ENCODE measurements around the gene SSBP1. TPM values are rescaled to one million over a fixed set of nuclear protein-coding genes. Genes with fewer than 3 reads are reported as not detected.
"Not testable (repeated sequence)": the region's sequence is repeated elsewhere in the genome, so short reads cannot be mapped to it uniquely, and the experiment has no call there.

Gene SSBP1, protein sequence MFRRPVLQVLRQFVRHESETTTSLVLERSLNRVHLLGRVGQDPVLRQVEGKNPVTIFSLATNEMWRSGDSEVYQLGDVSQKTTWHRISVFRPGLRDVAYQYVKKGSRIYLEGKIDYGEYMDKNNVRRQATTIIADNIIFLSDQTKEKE
- total RNA-seq: 71.8 TPM

DNA sequence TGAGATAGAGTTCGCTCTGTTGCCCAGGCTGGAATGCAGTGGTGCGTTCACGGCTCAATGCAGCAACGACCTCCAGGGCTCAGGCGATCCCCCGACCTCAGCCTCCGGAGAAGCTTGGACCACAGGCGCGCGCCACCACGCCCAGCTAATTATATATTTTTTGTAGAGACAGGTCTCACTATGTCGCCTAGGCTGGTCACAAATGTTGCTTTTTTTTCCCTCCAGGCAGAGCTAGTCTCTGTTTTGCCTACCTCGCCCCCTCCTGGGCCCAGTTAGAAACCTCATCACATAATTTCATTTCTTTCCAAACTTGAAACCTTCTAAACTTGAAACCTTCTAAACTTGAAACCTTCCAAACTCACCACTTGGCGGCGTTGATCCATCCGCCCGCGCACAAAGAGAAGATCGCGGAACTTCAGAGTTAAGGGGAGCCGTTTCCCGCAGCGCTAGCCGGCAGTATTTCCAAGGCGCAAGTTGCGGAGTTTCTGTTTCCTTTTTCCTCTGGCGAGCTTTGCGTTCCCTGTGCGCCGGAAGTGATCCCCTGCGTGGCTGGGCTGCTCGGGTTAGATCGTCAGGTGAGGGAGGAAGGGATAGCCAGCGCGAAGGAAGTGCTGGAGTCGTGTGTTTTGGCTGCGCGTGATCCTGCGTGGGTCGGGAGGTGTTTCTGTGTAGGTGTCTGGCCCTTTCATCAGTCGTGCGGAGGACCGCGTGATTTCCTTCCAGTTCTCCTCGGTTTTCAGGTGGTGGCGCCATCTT, at the start of gene SSBP1:
SSBP1 (plus strand) TSS at position 523 of the 756 bp plus-strand sequence. CDS start 809 bp downstream, outside the sequence.
- intact Hi-C loops (cut with DNase I): no loop called here
- ATAC-seq: peak; percentile 97
- peak; percentile 91 for DNase-seq (ENCODE audit: low spot score)

DNA sequence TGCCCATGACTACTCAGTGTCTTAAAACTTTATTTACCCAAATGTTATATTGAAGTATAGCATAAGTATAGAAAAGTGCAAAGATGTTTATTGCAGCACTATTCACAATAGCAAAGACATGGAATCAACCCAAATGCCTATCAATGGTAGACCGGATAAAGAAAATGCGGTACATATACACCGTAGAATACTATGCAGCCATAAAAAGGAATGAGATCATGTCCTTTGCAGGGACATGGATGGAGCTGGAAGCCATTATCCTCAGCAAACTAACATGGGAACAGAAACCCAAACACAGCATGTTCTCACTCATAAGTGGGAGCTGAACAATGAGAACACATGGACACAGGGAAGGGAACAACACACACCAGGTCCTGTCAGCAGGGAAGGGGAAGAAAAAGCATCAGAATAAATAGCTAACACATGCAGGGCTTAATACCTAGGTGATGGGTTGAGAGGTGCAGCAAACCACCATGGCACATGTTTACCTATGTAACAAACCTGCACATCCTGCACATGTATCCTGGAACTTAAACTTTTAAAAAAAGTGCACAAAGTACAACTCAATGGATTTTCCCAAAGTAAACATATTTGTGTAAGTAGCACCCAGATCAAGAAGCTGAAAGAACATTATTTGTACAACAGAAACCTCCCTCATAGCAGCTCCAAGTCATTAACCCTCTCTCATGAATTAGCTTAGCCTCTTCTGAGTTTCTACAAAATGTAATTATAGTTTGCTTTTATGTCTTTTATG, 48.9 kb upstream of the SSBP1 start:
- DNase-seq (ENCODE audit: low spot score); intact Hi-C loops (cut with DNase I); ATAC-seq: not testable (repeated sequence)

DNA sequence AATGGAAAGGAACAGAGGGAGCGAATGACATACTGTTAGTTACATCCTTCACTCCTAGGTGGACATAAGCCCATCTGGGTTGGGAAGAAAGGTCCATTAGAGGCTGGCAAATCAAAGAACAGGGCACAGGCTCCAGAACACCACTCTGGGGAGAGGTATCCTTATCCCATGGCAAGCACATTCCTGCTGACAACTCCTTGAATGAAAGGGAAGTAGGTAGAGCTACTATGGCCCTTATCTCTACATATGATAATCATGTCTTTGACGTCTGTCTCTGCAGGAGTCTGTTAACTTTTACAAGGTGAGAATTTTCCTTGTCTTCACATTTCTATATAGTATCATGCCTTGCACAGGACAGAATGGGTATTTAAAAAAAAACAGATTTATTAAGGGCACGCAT, 46.6 kb upstream of the SSBP1 start:
- no peak for ATAC-seq
- intact Hi-C loops (cut with DNase I): no loop called here
- DNase-seq (ENCODE audit: low spot score): no peak

- DNase-seq (ENCODE audit: low spot score): no peak
- ATAC-seq: no peak
- intact Hi-C loops (cut with DNase I): no loop called here
Measured at GRCh38 chr7:141691961-141692360, 46.2 kb upstream of the SSBP1 start.

DNA sequence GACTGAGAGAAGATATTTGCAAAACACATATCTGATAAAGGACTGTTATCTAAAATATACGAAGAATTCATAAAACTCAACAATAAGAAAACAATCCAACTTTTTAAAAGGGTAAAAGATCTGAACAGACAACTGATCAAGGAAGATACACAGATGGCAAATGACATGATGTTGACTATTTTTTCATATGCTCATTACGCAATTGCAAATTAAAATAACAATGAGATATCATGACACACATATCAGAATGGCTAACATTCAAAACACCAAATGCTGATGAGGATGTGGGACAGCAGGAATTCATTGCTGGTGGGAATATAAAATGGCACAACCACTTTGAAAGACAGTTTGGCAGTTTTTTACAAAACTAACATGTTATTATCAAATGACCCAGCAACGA, 45.1 kb upstream of the SSBP1 start:
- ATAC-seq: no peak
- intact Hi-C loops (cut with DNase I): no loop called here
- no peak for DNase-seq (ENCODE audit: low spot score)

GRCh38 chr7:141695803-141696289, 42.3 kb upstream of the SSBP1 start:
- ATAC-seq (no peak), DNase-seq (ENCODE audit: low spot score) (no peak)
- intact Hi-C loops (cut with DNase I): no loop called here

DNA sequence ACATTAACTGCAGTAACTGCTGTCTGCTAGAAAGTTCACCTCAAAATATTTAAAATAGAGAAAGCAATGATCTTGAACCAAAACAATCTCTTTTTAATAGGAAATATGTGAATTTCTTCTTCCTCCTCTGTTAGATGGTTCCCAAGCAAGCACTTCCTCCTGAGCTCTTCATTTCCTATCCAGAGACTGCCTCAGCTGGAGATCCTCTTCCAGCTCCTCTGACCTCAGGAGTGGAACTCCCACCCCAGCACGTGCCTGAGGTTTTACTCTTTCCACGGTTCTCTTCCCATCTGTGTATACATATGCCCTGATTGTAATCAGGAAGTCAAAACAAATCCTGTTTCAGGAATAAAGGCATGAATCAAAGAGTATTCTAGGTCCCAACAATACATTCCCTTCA, 41.8 kb upstream of the SSBP1 start:
- no peak for DNase-seq (ENCODE audit: low spot score)
- no peak for ATAC-seq
- intact Hi-C loops (cut with DNase I): no loop called here

DNA sequence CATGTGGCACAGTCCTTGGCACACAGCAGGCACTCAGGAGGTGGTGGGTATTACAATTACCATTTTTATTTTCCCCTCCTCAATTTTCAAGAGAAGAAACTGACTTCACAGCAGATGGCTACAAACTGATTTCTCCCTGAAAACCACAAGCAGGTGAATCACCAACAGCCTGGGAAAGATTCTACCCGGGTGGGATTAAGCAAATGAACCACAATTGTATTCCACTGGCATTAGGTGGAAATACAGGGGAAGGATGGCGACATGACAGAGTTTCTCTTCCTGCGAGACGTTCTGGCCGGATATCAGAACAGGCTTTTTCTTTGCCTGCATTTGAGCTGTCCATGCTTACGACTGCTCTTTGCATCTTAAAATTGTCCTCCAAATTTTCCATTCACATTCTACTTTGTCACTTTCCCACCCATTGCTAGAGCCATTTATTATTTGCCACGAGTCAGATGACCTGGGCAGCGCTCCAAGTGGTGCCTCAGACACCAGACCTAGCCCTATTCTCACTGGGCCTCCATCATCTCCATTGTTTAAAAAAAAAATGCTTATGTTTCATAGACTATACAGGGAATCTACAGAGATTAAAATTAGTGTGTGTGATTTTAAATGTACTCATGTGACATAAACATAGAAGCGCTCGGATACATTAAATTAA, 40.8 kb upstream of the SSBP1 start:
- DNase-seq (ENCODE audit: low spot score): no peak
- intact Hi-C loops (cut with DNase I): no loop called here
- no peak for ATAC-seq

DNA sequence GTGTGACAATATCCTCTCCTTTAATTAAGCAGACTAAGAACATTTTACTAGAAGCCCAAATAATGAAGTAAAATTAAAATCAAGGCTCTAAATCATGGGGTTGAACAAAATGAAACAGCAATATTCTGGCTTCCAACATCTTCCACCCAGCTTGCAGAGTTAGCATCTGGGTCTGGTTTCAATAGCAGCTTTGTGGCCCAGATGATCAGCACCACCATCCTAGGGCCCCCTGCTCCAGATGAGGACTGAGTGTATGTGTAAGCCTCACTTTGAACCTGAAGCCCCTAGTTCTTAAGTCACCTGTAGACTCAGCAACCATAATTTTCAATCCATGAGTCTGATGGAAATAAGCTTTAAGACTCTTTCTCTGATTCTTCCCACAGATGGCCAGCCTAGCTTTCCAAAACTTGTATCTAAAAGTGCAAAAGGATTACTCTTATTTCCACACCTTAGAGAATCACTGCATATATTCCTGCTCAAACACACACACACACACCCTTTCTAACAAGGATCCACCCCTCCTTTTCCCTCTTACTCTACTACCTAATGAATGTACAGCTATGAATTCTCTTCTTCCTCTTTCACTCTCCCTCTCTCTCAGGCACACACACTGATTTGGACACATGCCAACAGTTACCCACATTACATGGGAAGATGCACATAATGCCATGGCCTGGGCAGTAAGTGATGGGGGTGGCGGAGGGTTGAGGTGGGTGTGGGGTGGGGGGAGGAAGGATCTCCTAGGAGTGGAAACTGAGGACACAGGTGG, 39.7 kb upstream of the SSBP1 start:
- intact Hi-C loops (cut with DNase I): no loop called here
- no peak for DNase-seq (ENCODE audit: low spot score)
- no peak for ATAC-seq

- DNase-seq (ENCODE audit: low spot score) (no peak), ATAC-seq (no peak)
- intact Hi-C loops (cut with DNase I): no loop called here
Measured at GRCh38 chr7:141699860-141700259, 38.3 kb upstream of the SSBP1 start.

GRCh38 chr7:141700296-141700847, 37.8 kb upstream of the SSBP1 start:
- intact Hi-C loops (cut with DNase I): no loop called here
- ATAC-seq (no peak), DNase-seq (ENCODE audit: low spot score) (no peak)

- ATAC-seq: peak; percentile 31
- intact Hi-C loops (cut with DNase I): no loop called here
- no peak for DNase-seq (ENCODE audit: low spot score)
Measured at GRCh38 chr7:141700848-141701371, 37.2 kb upstream of the SSBP1 start.

GRCh38 chr7:141701489-141702046, 36.6 kb upstream of the SSBP1 start:
- DNase-seq (ENCODE audit: low spot score) (peak; percentile 67), ATAC-seq (peak; percentile 60)
- intact Hi-C loops (cut with DNase I): no loop called here

DNA sequence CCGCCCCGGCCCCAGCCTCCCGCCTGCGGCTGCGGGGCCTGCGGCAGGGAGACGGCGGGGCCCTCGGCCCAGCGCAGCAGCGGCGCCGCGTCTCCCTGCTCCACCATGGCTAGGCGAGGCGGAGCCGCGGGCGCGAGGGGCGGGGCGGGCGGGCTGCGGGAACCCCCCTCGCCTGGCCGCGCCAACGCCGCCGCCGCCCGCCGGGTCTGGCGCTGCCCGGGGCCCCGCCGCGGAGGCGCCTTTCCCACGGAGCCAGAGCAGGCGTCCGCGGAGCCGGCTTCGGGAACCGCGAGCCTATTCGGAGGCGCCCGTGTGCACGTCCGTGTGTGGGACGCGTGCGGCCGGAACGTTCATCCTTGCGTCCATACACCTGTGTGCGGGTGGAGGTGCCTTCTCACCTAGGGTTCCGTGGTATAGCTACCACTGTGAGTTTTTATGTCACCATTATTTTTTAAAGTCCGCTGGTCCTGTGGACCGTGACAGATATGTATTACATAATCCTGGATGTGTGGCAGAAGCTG, 36.1 kb upstream of the SSBP1 start, which contains the start of gene DENND11:
DENND11 (minus strand) TSS at position 120 of the 521 bp plus-strand sequence; CDS start at position 107, 13 bp downstream.
- DNase-seq (ENCODE audit: low spot score) (peak; percentile 65), ATAC-seq (peak; percentile 65)
- intact Hi-C loops (cut with DNase I): no loop called here

DNA sequence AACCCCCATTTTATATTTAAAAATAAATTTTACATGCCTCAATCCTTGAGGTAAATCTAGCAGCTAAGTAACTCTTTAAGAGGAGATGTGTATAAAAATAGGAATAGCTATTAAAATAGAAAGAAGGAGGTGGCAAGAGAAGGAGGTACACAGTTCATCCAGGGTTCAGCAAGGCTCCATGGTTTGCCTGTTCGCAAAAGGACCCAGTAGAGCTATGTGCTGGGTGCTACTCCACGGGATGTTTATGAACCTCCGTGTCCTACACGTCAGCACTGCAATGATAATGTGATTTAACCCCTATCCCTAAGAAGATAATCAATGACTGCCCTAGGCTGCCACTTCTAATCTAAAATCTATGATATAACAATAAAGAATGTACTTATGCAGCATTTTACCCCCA, 35.3 kb upstream of the SSBP1 start:
- intact Hi-C loops (cut with DNase I): no loop called here
- ATAC-seq: no peak

DNA sequence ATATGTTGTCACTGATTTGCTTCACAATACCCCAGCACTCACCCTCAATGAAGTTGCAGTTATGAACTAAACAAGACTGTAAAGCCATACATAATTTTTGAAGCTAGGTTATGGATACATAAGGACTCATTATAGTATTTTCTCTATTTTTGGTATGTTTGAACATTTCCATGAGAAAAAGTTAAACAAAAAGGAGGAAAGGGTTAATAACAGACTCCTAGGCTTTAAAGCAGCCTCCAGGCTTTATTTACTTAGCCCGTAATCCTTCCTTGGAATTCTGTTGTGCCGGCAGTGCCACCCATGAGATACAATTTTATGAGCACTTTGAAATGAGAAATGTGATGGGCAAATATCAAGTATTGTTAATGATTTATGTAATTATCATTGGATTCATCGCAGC, 34.0 kb upstream of the SSBP1 start:
- ATAC-seq (no peak), DNase-seq (ENCODE audit: low spot score) (no peak)
- intact Hi-C loops (cut with DNase I): no loop called here

More for the DNA sequence above, 35.3 kb upstream of the SSBP1 start:
- DNase-seq (ENCODE audit: low spot score): no peak

- ATAC-seq (no peak), DNase-seq (ENCODE audit: low spot score) (no peak)
- intact Hi-C loops (cut with DNase I): no loop called here
Measured at GRCh38 chr7:141704741-141705140, 33.4 kb upstream of the SSBP1 start.

Measured in sciatic nerve (tissue), 2 donors.